Transverse colon (tissue), 4 donors: ENCODE results near the gene WWC1. TPM values are rescaled to one million over a fixed set of nuclear protein-coding genes. Genes with fewer than 3 reads are reported as not detected.

ENCODE experiments used
- DNase-seq: peaks from one replicate; pipeline ENCODE4 v3.0.0-alpha.2; 2019
- H3K27ac ChIP-seq, 4 donors: fragments of 200-600 bp; sonication (generic); 2 replicates each; pipeline ENCODE4 v1.5.1; 2016 to 2018; ENCODE audit warnings: inconsistent platforms in 4 of 4
- H3K27me3 ChIP-seq: fragments of 200-600 bp; sonication (generic); 2 replicates; pipeline ENCODE4 v1.5.1; 2017; ENCODE audit warnings: inconsistent platforms
- H3K36me3 ChIP-seq, 4 donors: fragments of 200-600 bp; sonication (generic); 2 replicates each; pipeline ENCODE4 v1.5.1; 2017 to 2019; ENCODE audit warnings: inconsistent platforms in 4 of 4
- H3K4me1 ChIP-seq, 4 donors: fragments of 200-600 bp; sonication (generic); 2 replicates each; pipeline ENCODE4 v1.5.1; 2017 to 2020; ENCODE audit warnings: inconsistent platforms in 4 of 4
- H3K4me3 ChIP-seq, 4 donors: fragments of 200-600 bp; sonication (generic); 1 replicate in 1 of 4; 2 replicates in 3 of 4; pipeline versions ENCODE4 v1.5.1 to v1.6.1; 2017 to 2019; ENCODE audit warnings: inconsistent platforms in 4 of 4
- H3K9me3 ChIP-seq, 2 donors: fragments of 200-600 bp; sonication (generic); 2 replicates each; pipeline ENCODE4 v1.5.1; 2017 to 2019; ENCODE audit warnings: inconsistent platforms in 2 of 2
- EP300 ChIP-seq: sonication (generic); formaldehyde crosslinking; IDR thresholded peaks from one replicate; pipeline ENCODE4 v1.6.1; 2017; ENCODE audit warnings: antibody characterized with exemption, low read depth
- POLR2A ChIP-seq: fragments of 450-650 bp; IDR thresholded peaks from one replicate; pipeline ENCODE4 v1.6.1; 2016; ENCODE audit warnings: antibody characterized with exemption, mild to moderate bottlenecking, moderate library complexity
- POLR2AphosphoS5 ChIP-seq, 3 donors: sonication (generic); formaldehyde crosslinking; IDR thresholded peaks; one replicate each; pipeline ENCODE4 v1.6.1; 2016; ENCODE audit warnings: antibody characterized with exemption in 3 of 3
- WGBS, 2 donors: methylation state at CpG; one replicate each; pipeline ENCODE4 v1.1.5; 2018; ENCODE audit warnings: low coverage in 1 of 2; 5-methylcytosine and 5-hydroxymethylcytosine counted together
- in situ Hi-C, 4 donors: fragments of 200-750 bp; cut with MboI; loops; one replicate each; pipeline versions ENCODE4 v1.15.0 to v1.15.1; 2017; ENCODE audit warnings: low sequenced_read_pairs in 3 of 4, low pct_ligation_motif_present in 1 of 4, low pct_unique_long_range_greater_than_20kb in 1 of 4
- intact Hi-C: fragments of 100-400 bp; cut with DNase I; formaldehyde crosslinking; loops from one replicate; pipeline ENCODE4 v1.15.1; 2023; ENCODE audit warnings: low total_unique reads
- total RNA-seq, 4 donors: library from RNA; depleted of rRNA; stranded (reverse); fragments of >200 nt; gene quantifications; one replicate each; pipeline ENCODE4 v1.1.0, GENCODE V29; 2016
- TF ChIP-seq, protein P1 (sequence below), 5 experiments: fragments of 200-600 bp in 3 of 5; fragments of 450-650 bp in 2 of 5; sonication (generic) in 3 of 5; IDR thresholded peaks; 1 replicate in 2 of 5; 2 replicates in 3 of 5; pipeline ENCODE4 v1.5.1; 2016 to 2017; ENCODE audit warnings: antibody characterized with exemption in 5 of 5, inconsistent platforms in 3 of 5, mild to moderate bottlenecking in 2 of 5, moderate library complexity in 1 of 5

WWC1 gene
- total RNA-seq, 4 donors from 2014 or later = 10.1 to 34.8 (median 16.8) TPM

DNA sequence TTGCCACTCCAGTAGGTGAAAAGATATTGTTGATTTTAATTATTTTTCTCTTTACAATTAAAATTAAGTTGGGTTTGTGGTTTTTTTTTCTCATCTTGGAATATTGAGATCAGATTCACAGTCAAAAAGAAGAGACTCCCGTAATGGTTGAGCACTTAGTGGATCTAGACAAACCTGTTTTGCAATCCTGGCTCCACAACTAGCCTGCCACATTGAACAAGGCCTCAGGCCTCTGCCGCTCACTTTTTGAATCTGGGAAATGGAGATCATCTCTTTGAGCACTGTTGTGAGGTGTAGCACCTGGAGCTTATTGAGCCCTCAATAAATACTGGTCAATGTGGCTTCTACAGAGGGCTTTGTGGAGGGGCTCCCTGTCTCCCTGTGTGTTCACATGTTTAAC lies 157.7 kb downstream of the WWC1 start:
- WGBS, 2 donors = 76% methylated on average over 2 of the region's 2 CpGs; no CpG with 5 or more reads in 1 of the 2 donors
- Histone ChIP-seq H3K27me3 (no peaks in the 10 kb centered on the region), H3K36me3 (no peaks in the 10 kb centered on the region), H3K27ac (no peak overlapping the region), H3K4me1 (no peaks in the 10 kb centered on the region), H3K9me3 (no peaks in the 10 kb centered on the region), H3K4me3 (no peak overlapping the region)
- in situ Hi-C loops = loop anchor here in 1 of 4 donors (25.0 kb wide), 1 partner anchor 187 kb away; no protein-coding TSS in a partner anchor
- TF ChIP-seq, protein P1, sequence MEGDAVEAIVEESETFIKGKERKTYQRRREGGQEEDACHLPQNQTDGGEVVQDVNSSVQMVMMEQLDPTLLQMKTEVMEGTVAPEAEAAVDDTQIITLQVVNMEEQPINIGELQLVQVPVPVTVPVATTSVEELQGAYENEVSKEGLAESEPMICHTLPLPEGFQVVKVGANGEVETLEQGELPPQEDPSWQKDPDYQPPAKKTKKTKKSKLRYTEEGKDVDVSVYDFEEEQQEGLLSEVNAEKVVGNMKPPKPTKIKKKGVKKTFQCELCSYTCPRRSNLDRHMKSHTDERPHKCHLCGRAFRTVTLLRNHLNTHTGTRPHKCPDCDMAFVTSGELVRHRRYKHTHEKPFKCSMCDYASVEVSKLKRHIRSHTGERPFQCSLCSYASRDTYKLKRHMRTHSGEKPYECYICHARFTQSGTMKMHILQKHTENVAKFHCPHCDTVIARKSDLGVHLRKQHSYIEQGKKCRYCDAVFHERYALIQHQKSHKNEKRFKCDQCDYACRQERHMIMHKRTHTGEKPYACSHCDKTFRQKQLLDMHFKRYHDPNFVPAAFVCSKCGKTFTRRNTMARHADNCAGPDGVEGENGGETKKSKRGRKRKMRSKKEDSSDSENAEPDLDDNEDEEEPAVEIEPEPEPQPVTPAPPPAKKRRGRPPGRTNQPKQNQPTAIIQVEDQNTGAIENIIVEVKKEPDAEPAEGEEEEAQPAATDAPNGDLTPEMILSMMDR (IDR thresholded peaks at IDR 0.05) = no peak
- TF ChIP-seq EP300 (no peak), POLR2AphosphoS5 (IDR thresholded peaks at IDR 0.05) (no peak), POLR2A (no peak)
- no peak for DNase-seq
- intact Hi-C loops = no loop called here

DNA sequence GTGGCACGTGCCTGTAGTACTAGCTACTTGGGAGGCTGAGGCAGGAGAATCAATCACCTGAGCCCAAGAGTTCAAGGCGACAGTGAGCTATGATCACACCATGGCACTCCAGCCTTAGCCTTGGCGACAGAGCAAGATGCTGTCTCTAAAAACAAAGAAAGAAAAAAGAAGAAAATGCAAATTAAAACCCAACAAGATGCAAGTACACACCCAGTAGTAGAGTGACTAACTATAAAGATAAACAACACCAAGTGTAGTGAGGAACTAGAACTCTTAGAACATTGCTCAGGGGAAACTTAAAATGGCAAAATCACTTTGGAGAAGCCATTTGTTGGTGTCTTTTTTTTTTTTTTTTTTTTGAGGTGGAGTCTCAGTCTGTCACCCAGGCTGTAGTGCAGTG lies 160.1 kb downstream of the WWC1 start:
- intact Hi-C loops (no loop called here), in situ Hi-C loops (no loop called here)
- Histone ChIP-seq H3K9me3 (no peaks in the 10 kb centered on the region), H3K27ac (no peak overlapping the region), H3K4me3 (no peak overlapping the region), H3K27me3 (no peaks in the 10 kb centered on the region), H3K36me3 (no peaks in the 10 kb centered on the region), H3K4me1 (no peaks in the 10 kb centered on the region)
- no peak for DNase-seq
- TF ChIP-seq, protein P1 (IDR thresholded peaks at IDR 0.05) = no peak
- TF ChIP-seq EP300 (no peak), POLR2A (no peak), POLR2AphosphoS5 (IDR thresholded peaks at IDR 0.05) (no peak)
- WGBS, 2 donors = 81 to 93% methylated on average over 3 of the region's 3 CpGs

- Histone ChIP-seq H3K4me1 (no peaks in the 10 kb centered on the region), H3K27me3 (no peaks in the 10 kb centered on the region), H3K4me3 (no peak overlapping the region), H3K36me3 (no peaks in the 10 kb centered on the region), H3K9me3 (no peaks in the 10 kb centered on the region), H3K27ac (no peak overlapping the region)
- TF ChIP-seq, protein P1 (IDR thresholded peaks at IDR 0.05) = no peak
- TF ChIP-seq POLR2AphosphoS5 (IDR thresholded peaks at IDR 0.05) (no peak), EP300 (no peak), POLR2A (no peak)
- 83% methylated on average over 12 of the region's 12 CpGs; no CpG with 5 or more reads in 1 of the 2 donors for WGBS, 2 donors
- DNase-seq = no peak
- intact Hi-C loops = no loop called here
- in situ Hi-C loops = no loop called here
Measured at GRCh38 chr5:168455201-168455600, 163.8 kb downstream of the WWC1 start.

DNA sequence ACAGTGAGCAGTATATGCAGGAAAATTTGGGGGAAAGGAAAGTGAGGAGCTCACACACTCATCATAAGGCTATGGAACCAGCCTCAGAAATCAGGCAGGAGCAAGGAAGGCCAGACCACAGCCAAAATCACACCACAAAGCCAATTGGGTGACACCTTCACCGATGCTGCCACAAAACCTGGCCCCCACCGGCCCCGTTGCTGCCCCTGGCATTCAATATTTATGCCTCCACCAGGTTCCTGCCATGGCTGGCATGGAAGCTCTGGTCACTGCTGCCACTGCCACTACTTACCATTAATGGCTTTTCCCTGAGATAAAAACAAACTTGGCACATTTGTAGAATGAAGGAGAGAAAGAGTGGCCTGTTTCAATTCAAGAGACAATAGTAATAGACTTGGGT lies 166.1 kb downstream of the WWC1 start:
- no peaks in the 10 kb centered on the region for H3K27me3 ChIP-seq
- TF ChIP-seq POLR2AphosphoS5 (IDR thresholded peaks at IDR 0.05) (no peak), EP300 (no peak), POLR2A (no peak)
- TF ChIP-seq, protein P1 (IDR thresholded peaks at IDR 0.05) = no peak
- intact Hi-C loops = no loop called here
- H3K4me1 ChIP-seq = no peaks in the 10 kb centered on the region
- no peaks in the 10 kb centered on the region for H3K36me3 ChIP-seq
- H3K4me3 ChIP-seq = no peak overlapping the region
- in situ Hi-C loops = no loop called here
- WGBS, 2 donors = 94% methylated on average over 3 of the region's 3 CpGs; no CpG with 5 or more reads in 1 of the 2 donors
- H3K9me3 ChIP-seq = no peaks in the 10 kb centered on the region
- H3K27ac ChIP-seq = no peak overlapping the region
- no peak for DNase-seq
